GM19035 (cell line): ENCODE data around the gene EAF2.
A peak's percentile ranks its signal among the peaks of the same experiment; 100 is the strongest.

ENCODE experiments used
- ATAC-seq: cut with Tn5 transposase; IDR thresholded peaks from one replicate; pipeline ENCODE4 v1.9.1; 2021; ENCODE audit not compliant: unreplicated experiment

EAF2 gene

DNA sequence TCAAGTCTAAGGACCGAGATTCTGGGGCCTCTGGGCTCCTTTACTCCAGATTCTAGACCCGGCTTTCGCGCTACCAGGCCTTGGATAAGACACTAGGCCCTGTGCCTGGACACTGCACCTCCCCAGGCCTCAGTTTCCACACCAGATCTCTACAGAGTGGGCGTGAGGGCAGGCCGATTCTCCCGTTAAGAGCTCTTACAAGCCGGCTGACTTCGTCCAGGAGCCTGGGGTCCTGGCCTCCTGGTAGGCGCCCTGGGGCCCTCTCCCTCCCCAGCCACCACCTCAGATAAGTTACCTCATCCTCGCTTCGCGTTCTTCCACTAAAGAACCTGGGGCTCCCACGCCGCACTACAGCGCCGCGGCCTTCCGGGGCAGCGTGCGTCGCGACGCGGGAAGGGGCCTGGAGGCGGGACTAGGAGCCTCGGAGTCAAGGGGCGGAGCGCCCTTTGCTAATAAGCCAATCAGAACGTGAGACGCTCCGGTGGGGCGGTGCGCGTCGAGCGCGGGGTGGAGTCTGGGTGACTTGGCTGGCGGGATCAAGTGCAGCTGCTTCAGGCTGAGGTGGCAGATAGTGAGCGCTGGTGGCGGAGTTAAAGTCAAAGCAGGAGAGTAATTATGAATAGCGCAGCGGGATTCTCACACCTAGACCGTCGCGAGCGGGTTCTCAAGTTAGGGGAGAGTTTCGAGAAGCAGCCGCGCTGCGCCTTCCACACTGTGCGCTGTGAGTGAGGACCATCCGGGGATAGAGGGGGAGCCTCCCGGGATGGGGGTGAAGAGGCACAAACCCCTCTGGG lies at the start of gene EAF2, which contains the start of gene IQCB1:
Gene EAF2 (plus strand): TSS at position 539 of the 794 bp plus-strand sequence. CDS start 77 bp downstream, at position 616.
Gene IQCB1 (minus strand): TSS at position 390 of the 794 bp plus-strand sequence. CDS start 6,100 bp downstream, outside the sequence.
- ATAC-seq, result peak; percentile 97

GRCh38 chr3:121786485-121786884 lies 48.5 kb upstream of the EAF2 start:
- no peak for ATAC-seq

GRCh38 chr3:121793078-121793477 lies 41.9 kb upstream of the EAF2 start:
- peak; percentile 65 for ATAC-seq

DNA sequence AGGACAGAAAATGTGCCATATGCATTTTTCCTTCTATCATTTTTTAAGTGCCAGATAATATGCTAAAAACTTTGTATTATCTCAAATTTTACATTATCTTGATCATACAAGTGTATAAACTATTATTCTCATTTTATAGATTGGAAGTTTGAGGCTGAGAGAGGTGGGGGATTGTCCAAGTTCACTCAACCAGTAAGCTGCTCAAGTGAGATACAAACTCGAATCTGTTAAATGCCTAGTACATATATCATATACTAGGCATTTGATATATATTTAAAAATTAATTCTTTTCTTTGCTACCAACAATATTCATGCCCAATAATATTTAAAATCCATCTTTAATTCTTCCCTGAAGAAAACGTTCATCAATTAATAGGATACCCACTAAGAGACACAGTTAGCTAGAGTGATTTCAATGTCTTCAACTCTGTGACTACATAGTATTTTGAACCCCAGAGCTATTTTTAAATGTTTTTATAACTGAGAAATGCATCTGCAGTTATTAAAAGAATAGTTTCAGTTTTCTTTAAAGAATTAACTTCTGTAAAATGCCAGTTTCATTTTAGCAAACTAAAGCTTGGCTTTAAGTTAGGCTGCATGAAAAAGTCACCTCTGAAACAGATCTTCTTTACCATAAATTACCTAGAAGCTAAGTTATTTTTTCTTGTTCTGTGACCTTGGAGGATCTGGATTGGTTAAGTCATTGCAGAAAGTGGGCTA lies 40.6 kb upstream of the EAF2 start:
- peak; percentile 46 for ATAC-seq

DNA sequence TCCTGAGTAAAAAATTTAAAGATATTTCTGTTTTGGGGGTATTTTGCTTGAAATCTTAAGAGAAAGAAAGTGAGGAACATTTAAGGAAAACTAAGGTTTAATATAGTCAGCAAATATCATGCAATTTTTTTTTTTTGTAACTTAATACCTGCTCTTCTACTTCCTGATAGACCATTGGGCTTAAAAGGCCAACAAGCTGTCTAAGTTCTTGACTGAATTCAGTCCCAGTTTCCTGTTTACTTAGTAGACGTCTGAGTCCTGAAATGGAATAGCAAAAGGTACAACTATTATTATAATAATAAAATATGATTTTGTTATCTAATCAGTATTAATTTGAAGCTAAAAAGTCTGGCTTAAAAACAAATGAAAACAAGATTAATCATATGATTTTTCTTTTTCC lies 38.0 kb upstream of the EAF2 start:
- no peak for ATAC-seq

GRCh38 chr3:121800906-121801305 lies 34.1 kb upstream of the EAF2 start:
- no peak for ATAC-seq

GRCh38 chr3:121803771-121804320 lies 31.2 kb upstream of the EAF2 start:
- no peak for ATAC-seq

- ATAC-seq, result peak; percentile 97
Measured at GRCh38 chr3:121809249-121809648, 25.8 kb upstream of the EAF2 start.

- ATAC-seq, result no peak
Measured at GRCh38 chr3:121817753-121818152, 17.3 kb upstream of the EAF2 start.

GRCh38 chr3:121818578-121818977 lies 16.4 kb upstream of the EAF2 start:
- ATAC-seq, result no peak

DNA sequence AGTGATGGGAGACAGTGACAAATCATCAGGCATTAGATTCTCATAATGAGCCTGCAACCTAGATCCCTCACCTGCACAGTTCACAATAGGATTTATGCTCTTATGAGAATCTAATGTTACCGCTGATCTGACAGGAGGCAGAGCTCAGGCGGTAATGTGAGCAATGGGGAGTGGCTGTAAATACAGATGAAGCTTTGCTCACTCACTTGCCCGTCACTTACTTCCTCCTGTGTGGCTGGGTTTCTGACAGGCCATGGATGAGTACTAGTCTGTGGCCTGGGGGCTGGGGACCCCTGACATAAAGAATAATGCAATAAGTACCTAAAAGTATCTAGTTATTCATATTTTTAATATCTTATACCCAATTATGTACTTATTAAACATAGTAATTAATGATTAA lies 15.8 kb upstream of the EAF2 start:
- ATAC-seq, result no peak

DNA sequence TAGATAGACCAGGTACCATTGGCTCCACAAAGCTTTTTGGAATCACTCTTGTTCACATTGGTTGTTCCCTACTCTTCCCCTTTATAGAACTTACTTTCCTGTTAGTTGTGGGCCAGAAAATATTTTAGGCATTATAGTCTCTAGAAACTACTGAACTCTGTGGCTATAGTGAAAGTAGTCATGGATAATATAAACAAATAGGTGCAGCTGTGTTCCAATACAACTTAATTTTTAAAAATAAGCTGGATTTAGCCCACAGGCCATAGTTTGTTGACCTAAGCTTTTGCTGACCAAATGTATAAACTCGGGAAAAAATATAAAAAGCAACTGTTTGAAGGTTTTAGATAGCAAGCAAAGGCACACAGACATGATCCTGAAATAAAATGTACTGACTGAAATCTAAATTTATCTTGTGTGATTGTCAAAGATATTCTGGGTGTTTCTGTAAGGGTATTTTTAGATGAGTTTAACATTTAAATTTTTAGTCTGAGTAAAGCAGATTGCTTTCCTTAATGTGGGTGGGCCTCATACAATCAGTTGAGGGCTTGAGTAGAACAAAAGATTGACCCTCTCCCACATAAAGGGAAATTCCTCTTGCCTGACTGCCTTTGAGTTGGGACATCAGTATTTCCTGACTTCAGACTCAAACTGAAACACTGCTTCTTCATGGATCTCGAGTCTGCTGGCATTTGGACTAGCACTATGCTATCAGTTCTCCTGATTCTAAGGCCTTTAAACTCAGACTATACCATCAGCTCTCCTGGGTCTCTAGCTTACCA lies 13.4 kb upstream of the EAF2 start:
- no peak for ATAC-seq

DNA sequence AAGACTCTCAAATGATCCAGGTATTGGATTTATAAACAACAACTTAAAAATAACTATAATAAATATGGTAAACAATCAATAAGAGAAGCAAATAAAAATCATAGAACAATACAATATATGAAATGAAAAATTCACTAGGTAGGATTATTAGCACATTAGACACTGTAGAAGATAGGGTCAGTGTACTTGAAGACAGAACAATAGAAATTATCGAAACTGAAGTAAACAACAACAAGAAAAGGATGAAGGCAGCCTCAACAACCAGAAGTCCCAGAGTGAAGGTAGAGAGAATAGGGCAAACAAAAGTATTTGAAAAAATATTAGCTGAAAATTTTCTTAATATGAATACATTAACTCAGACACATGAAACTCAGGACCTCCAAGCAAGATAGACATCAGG lies 12.0 kb upstream of the EAF2 start:
- ATAC-seq, result no peak

DNA sequence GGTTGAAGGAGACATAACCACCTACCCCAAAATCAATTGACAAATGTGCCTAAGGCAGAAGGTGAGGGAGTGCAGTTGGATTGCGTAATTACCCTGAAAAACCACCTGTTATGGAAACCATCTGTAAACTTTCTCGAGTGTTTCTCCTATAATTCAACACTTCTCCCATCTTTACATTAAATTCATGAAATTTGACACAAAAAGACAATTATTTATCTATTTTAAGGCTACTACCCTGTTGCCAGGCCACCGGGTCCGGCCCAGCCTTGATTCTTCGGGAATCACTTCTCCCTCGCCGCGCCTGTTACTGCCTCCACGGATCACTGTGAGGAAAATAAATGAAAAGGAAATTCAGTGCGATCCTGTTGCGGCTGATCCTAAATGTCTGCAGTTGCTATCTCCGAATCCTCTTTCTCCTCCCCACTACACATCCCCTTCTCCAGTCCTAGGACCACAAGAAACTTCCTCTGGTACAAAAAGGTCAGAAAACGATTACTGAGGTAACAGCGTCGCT lies 795 bp upstream of the EAF2 start:
- no peak for ATAC-seq

GRCh38 chr3:121835465-121835801 lies 424 bp downstream of the EAF2 start:
- peak; percentile 14 for ATAC-seq

GRCh38 chr3:121836064-121836463 lies 1.1 kb downstream of the EAF2 start:
- no peak for ATAC-seq

- ATAC-seq, result no peak
Measured at GRCh38 chr3:121836481-121836880, 1.5 kb downstream of the EAF2 start.

DNA sequence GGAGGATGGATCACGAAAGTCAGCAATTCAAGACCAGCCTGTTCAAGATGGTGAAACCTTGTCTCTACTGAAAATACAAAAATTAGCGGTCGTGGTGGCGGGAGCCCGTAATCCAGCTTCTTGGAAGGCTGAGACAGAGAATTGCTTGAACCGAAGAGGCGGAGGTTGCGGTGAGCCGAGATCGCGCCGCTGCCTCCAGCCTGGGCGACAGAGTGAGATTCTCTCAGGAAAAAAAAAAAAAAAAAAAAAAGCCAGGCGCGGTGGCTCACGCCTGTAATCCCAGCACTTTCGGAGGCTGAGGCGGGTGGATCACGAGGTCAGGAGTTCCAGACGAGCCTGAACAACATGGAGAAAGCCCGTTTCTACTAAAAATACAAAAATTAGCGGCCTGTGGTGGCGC lies 5.0 kb downstream of the EAF2 start:
- ATAC-seq, result no peak

GRCh38 chr3:121844892-121845291 lies 9.9 kb downstream of the EAF2 start:
- no peak for ATAC-seq

- ATAC-seq, result no peak
Measured at GRCh38 chr3:121852256-121852655, 17.2 kb downstream of the EAF2 start.

- no peak for ATAC-seq
Measured at GRCh38 chr3:121855555-121855954, 20.5 kb downstream of the EAF2 start.
